Measurements from ENCODE around the gene SV2C.

DNA sequence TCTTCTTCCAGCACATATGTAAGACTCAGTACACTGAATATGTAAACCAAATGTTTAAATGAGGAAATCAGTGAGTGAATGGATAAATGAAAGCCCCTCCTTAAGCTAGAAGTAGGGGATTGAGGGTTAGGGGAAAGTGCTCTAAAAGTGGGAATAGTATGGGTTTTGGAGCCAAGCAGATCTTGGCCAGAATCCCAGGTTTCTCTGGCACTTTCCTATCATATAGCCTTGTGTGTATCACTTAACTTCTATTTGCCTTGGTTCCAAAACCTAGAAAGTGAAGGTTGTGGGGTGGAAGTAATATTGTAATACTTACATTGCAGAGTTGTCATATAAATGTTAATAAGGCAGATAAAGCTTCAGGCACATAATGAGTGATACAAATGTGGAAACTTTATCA is 45.0 kb upstream of the SV2C start:
- TF ChIP-seq, protein P1, sequence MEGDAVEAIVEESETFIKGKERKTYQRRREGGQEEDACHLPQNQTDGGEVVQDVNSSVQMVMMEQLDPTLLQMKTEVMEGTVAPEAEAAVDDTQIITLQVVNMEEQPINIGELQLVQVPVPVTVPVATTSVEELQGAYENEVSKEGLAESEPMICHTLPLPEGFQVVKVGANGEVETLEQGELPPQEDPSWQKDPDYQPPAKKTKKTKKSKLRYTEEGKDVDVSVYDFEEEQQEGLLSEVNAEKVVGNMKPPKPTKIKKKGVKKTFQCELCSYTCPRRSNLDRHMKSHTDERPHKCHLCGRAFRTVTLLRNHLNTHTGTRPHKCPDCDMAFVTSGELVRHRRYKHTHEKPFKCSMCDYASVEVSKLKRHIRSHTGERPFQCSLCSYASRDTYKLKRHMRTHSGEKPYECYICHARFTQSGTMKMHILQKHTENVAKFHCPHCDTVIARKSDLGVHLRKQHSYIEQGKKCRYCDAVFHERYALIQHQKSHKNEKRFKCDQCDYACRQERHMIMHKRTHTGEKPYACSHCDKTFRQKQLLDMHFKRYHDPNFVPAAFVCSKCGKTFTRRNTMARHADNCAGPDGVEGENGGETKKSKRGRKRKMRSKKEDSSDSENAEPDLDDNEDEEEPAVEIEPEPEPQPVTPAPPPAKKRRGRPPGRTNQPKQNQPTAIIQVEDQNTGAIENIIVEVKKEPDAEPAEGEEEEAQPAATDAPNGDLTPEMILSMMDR (tag by site-specific recombination; IDR thresholded peaks at IDR 0.05), result no peak
- TF ChIP-seq, protein P2, sequence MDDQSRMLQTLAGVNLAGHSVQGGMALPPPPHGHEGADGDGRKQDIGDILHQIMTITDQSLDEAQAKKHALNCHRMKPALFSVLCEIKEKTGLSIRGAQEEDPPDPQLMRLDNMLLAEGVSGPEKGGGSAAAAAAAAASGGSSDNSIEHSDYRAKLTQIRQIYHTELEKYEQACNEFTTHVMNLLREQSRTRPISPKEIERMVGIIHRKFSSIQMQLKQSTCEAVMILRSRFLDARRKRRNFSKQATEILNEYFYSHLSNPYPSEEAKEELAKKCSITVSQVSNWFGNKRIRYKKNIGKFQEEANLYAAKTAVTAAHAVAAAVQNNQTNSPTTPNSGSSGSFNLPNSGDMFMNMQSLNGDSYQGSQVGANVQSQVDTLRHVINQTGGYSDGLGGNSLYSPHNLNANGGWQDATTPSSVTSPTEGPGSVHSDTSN (CRISPR knock-in tag; IDR thresholded peaks at IDR 0.05), result no peak
- TF ChIP-seq ZSCAN23 (tag by site-specific recombination; IDR thresholded peaks at IDR 0.05), result no peak

All from HEK293 (cell line).